Ishikawa (cell line): Measurements from ENCODE around the gene UVSSA.
A peak's percentile ranks its signal among the peaks of the same experiment; 100 is the strongest.

Source experiments
- CEBPB ChIP-seq: IDR thresholded peaks from 2 replicates; pipeline ENCODE4 v1.6.1; 2012
- CREB1 ChIP-seq: IDR thresholded peaks from 2 replicates; pipeline ENCODE4 v1.6.1; 2012; ENCODE audit warnings: low read depth
- EGR1 ChIP-seq: IDR thresholded peaks from 2 replicates; pipeline ENCODE4 v1.6.1; 2012
- EP300 ChIP-seq: IDR thresholded peaks from 2 replicates; pipeline ENCODE4 v1.6.1; 2012; ENCODE audit warnings: borderline replicate concordance
- FOXM1 ChIP-seq: IDR thresholded peaks from 2 replicates; pipeline ENCODE4 v1.6.1; 2012; ENCODE audit warnings: low read depth, borderline replicate concordance
- NFIC ChIP-seq: IDR thresholded peaks from 2 replicates; pipeline ENCODE4 v1.6.1; 2012
- RAD21 ChIP-seq: IDR thresholded peaks from 2 replicates; pipeline ENCODE4 v1.6.1; 2012; ENCODE audit warnings: low read depth
- TAF1 ChIP-seq: IDR thresholded peaks from 2 replicates; pipeline ENCODE4 v1.6.1; 2012; ENCODE audit warnings: low read depth, mild to moderate bottlenecking
- TCF12 ChIP-seq: IDR thresholded peaks from 2 replicates; pipeline ENCODE4 v1.6.1; 2012; ENCODE audit warnings: low read depth
- TEAD4 ChIP-seq: IDR thresholded peaks from 2 replicates; pipeline ENCODE4 v1.6.1; 2012
- YY1 ChIP-seq: IDR thresholded peaks from 2 replicates; pipeline ENCODE4 v1.6.1; 2012; ENCODE audit warnings: low read depth
- ZBTB7A ChIP-seq: IDR thresholded peaks from 2 replicates; pipeline ENCODE4 v1.6.1; 2012; ENCODE audit warnings: low read depth
- TF ChIP-seq, protein P1 (sequence below): IDR thresholded peaks from 2 replicates; pipeline ENCODE4 v1.6.1; 2012; ENCODE audit warnings: low read depth, mild to moderate bottlenecking
- TF ChIP-seq, protein P2 (sequence below): IDR thresholded peaks from 2 replicates; pipeline ENCODE4 v1.6.1; 2012
- TF ChIP-seq, protein P3 (sequence below): IDR thresholded peaks from 2 replicates; pipeline ENCODE4 v1.6.1; 2012

The UVSSA gene, protein sequence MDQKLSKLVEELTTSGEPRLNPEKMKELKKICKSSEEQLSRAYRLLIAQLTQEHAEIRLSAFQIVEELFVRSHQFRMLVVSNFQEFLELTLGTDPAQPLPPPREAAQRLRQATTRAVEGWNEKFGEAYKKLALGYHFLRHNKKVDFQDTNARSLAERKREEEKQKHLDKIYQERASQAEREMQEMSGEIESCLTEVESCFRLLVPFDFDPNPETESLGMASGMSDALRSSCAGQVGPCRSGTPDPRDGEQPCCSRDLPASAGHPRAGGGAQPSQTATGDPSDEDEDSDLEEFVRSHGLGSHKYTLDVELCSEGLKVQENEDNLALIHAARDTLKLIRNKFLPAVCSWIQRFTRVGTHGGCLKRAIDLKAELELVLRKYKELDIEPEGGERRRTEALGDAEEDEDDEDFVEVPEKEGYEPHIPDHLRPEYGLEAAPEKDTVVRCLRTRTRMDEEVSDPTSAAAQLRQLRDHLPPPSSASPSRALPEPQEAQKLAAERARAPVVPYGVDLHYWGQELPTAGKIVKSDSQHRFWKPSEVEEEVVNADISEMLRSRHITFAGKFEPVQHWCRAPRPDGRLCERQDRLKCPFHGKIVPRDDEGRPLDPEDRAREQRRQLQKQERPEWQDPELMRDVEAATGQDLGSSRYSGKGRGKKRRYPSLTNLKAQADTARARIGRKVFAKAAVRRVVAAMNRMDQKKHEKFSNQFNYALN

DNA sequence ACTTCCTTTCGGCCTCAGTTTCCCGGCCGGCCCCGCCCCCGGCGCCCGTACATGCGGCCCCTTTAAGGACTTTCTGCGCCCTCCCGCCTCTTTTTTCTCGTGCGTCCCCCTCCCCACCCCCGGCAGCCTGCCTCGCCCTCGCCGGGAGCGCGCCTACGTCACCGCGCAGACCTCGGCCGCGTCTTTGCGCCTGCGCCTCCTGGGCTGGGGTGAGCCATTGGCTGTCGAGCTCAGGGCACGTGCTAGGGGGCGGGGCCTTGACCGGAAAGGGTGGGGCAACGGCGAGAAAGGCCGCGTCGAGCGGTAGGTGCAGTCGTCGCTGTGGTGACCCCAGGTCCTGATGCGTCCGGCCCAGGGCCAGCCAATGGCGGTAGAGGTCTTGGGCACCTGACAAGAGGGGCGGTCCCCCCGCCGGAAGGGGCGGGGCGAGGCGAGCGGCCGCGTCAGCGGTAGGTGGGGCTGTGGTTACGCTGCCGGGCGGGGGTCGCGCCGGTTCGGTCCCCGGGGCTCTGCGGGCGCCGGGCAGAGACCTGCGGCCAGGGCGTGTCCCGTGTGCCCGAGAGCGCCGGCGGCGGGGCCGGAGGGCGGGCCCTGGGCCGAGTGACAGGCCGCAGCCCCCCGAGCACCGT, at the start of gene UVSSA:
Gene UVSSA (plus strand): TSS at position 428 of the 629 bp plus-strand sequence. CDS start 884 bp downstream, outside the sequence.
- TF ChIP-seq, protein P1, sequence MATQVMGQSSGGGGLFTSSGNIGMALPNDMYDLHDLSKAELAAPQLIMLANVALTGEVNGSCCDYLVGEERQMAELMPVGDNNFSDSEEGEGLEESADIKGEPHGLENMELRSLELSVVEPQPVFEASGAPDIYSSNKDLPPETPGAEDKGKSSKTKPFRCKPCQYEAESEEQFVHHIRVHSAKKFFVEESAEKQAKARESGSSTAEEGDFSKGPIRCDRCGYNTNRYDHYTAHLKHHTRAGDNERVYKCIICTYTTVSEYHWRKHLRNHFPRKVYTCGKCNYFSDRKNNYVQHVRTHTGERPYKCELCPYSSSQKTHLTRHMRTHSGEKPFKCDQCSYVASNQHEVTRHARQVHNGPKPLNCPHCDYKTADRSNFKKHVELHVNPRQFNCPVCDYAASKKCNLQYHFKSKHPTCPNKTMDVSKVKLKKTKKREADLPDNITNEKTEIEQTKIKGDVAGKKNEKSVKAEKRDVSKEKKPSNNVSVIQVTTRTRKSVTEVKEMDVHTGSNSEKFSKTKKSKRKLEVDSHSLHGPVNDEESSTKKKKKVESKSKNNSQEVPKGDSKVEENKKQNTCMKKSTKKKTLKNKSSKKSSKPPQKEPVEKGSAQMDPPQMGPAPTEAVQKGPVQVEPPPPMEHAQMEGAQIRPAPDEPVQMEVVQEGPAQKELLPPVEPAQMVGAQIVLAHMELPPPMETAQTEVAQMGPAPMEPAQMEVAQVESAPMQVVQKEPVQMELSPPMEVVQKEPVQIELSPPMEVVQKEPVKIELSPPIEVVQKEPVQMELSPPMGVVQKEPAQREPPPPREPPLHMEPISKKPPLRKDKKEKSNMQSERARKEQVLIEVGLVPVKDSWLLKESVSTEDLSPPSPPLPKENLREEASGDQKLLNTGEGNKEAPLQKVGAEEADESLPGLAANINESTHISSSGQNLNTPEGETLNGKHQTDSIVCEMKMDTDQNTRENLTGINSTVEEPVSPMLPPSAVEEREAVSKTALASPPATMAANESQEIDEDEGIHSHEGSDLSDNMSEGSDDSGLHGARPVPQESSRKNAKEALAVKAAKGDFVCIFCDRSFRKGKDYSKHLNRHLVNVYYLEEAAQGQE: 0 out of 2 replicates have a peak, but pooled peaks have one; percentile 3
- TF ChIP-seq EGR1 (no peak), TAF1 (0 out of 2 replicates have a peak, but pooled peaks have one; percentile 17), ZBTB7A (no peak), FOXM1 (0 out of 2 replicates have a peak, but pooled peaks have one; percentile 24), CREB1 (peak; percentile 78), CEBPB (no peak)
- TF ChIP-seq, protein P2, sequence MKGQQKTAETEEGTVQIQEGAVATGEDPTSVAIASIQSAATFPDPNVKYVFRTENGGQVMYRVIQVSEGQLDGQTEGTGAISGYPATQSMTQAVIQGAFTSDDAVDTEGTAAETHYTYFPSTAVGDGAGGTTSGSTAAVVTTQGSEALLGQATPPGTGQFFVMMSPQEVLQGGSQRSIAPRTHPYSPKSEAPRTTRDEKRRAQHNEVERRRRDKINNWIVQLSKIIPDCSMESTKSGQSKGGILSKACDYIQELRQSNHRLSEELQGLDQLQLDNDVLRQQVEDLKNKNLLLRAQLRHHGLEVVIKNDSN: peak; percentile 97

DNA sequence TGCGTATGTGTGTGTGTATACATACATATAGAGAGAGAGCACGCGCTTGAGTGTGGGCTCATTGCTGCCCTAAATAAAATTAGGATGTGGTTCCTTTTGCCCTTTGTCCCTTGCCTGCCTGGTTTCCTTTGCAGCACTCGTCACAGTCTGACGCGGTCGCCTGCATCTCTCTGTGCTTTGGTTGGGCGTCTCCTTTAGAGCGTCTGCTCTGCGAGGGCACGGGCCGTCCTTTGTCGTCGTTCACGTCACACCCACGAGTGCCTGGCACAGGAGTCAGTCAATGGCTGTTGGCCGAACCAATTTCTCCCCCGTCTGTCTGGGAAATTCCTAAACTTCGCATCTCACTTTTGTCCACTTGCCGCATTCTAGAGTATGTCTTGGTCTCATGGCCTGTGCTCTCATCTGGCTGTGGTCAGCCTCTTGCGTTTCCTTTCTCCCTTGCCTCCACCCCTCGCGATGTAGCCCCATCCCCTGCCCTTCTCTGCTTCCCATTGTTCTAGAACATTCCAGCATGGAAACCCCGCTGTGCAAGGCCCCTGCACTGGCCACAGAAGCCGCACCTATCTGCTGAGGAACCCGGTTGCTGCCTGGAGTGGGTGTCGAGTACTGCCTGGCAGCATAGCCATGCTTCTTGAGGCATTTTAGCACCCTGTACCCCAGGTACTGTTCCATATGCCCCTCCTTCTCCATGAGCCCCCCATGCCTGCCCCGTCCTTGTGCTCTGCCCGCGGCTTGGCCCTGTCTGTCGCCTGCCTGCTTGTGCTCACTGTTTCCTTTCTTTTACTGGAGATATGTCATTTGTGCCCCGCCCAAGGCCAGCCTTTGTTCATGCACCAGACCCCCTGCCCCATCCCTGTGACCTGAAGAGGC, 49.3 kb upstream of the UVSSA start:
- TF ChIP-seq TEAD4 (peak; percentile 36), EGR1 (no peak), YY1 (no peak)
- TF ChIP-seq, protein P3, sequence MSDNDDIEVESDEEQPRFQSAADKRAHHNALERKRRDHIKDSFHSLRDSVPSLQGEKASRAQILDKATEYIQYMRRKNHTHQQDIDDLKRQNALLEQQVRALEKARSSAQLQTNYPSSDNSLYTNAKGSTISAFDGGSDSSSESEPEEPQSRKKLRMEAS: peak; percentile 27; the same call in 1 of the 2 replicates
- TF ChIP-seq, protein P1: no peak

DNA sequence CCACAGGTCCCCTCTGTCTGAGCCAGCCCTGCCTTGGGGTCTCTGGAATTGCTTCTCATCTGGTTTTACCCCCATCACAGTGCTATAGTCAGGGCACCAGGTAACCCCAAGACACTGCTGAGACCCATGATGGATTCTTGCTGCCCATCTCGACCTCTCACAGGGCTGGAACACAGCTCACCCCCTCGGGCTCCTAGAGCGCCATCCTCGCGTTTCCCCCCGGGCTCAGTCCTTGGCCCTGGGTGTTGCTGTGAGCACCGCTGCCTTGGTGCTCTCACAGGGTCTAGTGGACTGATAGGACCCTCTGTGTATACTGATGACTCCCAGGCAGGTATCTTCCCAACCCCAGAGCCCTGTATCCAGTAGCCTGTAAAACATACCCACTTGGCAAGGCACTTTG, 48.5 kb upstream of the UVSSA start:
- no peak for TF ChIP-seq EP300
- TF ChIP-seq FOXM1: no peak

DNA sequence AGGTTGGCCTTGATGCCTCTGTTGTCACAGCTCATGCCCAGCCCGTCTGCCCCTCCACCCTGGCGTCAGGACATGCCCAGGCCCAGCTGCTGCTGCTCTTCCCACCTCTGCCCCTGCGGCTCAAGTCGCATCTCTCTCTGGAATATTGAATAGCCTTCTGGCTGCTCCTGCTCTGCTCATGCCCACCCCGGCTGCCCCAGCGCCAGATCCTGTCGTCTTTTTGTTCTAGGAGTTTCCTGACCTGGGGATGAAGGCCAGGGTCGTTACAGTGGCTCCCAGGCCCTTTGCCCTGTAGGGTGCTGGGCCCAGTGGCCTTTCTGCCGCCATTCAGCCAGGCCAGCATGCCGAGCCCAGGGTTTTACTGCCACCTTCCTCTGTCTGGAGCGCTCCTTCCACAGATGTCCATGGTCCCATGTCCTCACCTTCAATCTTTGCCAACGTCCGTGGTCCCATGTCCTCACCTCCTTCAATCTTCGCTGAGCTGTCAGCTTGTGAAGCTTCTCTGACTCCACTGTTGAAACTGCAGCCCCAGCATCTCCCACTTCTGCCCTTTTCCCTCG, 47.6 kb upstream of the UVSSA start:
- TF ChIP-seq TAF1 (no peak), CEBPB (no peak), RAD21 (no peak), EP300 (no peak), YY1 (no peak), CREB1 (no peak), TCF12 (no peak), EGR1 (no peak), FOXM1 (no peak), TEAD4 (no peak), NFIC (no peak), ZBTB7A (no peak)
- TF ChIP-seq, protein P2: no peak
- TF ChIP-seq, protein P1: no peak
- TF ChIP-seq, protein P3: no peak
